Inflammatory macrophage treated with lipopolysaccharide for 1 hour (primary cell): Measurements from ENCODE around the gene RGPD6.
"Not testable (repeated sequence)": the region's sequence is repeated elsewhere in the genome, so short reads cannot be mapped to it uniquely, and the experiment has no call there.

Experiments
- DNase-seq, 2 donors: peaks; one replicate each; pipeline ENCODE4 v3.0.0-alpha.2; 2020 to 2022

The RGPD6 gene

DNA sequence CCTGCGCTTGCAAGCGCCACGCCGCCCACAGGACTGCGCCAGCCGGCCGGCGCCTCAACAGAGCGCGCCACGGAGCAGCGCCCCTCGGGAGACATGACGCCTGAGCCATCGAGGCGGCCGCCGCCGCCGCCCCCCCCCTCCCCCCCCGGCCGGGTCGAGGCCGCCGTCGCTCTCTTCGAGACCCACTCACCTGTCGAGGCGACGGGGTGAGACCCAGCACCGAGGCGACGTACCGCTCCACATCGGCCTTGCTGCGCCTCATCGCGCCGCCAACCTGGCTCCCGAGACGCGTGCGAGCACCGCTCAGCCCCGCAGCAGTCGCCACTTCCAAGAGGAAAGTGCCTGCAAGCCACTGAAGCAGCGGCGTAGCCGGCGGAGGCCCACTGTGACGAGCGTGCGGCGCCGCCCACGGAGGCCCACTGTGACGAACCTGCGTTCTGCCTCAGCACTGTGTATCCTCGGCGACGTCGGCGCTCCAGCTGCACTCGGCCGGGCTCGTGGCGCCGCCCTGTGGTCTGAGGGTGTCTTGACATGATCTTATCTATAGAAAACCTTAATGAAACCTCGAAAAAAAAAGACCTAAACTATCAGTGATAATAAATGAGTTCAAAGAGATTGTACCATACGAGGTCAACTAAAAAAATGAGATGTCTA lies at the start of gene RGPD6:
Gene RGPD6 (minus strand): TSS at position 460 of the 654 bp plus-strand sequence. CDS start 198 bp downstream, at position 262.
- not testable (repeated sequence) for DNase-seq

DNA sequence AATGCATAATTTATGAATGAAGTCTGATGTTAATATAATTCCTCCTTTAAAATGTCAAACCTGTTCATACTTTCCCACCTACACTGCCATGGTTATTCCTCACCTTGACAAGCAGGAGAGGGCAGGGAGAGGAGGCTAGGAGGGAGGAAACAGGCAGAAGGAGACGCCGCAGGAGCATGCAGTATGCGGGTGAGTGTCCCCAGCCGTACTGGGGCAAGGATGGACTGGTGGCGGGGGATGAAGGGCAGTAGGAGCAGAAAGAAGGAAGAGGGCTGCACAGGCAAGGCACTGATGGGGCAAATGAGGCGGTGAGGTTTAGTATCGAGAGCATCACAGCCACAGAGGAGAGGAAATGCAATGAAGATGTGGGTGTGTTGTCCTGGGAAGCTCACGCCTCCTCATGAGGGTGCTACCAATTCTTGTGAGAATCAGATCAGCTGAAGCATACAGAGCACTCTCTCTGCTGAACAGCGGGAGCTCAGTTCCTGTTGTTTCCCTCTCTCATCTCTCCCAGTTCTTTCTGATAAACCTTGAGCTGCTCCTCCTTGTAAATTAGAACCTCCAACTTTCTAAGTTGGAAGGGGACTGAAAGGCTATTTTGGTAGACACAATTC lies 42.4 kb upstream of the RGPD6 start:
- not testable (repeated sequence) for DNase-seq

DNA sequence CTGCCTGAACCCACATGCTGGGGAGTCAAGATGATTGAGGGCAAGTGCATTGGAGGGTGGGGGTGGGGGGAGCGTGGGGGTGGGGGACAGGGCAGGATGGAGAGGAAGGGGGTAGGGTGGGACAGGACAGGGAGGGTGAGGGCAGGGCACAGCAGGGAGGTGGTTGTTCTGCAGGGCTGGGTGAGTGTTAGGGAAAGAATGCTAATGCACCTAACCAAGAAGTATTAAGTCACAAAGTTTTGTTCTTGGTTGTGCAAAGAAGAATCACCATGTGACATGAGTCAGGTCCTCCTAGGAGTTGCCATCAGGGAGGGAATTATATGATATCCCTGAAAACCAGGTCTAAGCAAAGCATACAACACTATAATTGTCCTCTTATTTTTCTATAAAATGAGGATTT lies 36.9 kb upstream of the RGPD6 start:
- not testable (repeated sequence) for DNase-seq

DNA sequence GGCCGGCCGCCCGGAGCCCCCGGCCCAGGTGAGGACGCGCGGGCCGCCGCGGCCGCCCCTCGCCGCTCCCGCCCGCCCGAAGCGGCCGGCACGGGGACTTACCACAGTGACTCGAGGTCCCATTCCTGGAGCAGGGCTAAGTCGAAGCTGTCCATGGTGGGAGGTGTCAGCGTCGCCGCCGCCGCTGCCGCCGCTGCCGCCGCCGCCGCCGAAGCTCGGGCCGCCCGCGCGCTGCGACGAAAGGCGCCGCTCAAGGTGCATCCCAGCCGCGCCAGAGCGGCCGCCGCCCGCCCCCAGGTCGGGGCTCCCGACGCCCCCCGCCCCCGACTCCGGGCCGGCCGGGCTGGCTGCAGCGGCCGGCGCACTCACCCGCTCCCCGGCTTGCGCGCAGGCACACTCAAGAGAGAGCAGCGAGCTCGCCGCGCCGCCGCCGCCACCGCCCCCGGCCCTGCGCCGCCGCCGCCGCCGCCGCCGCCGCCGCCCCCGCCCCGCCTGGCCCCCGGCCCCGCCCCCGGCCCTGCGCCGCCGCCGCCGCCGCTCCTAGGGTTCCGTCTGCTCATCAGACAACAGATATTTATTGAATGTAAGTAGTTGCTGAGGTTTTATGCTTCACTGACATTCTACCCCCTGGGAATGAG lies 33.7 kb upstream of the RGPD6 start:
- not testable (repeated sequence) for DNase-seq

DNA sequence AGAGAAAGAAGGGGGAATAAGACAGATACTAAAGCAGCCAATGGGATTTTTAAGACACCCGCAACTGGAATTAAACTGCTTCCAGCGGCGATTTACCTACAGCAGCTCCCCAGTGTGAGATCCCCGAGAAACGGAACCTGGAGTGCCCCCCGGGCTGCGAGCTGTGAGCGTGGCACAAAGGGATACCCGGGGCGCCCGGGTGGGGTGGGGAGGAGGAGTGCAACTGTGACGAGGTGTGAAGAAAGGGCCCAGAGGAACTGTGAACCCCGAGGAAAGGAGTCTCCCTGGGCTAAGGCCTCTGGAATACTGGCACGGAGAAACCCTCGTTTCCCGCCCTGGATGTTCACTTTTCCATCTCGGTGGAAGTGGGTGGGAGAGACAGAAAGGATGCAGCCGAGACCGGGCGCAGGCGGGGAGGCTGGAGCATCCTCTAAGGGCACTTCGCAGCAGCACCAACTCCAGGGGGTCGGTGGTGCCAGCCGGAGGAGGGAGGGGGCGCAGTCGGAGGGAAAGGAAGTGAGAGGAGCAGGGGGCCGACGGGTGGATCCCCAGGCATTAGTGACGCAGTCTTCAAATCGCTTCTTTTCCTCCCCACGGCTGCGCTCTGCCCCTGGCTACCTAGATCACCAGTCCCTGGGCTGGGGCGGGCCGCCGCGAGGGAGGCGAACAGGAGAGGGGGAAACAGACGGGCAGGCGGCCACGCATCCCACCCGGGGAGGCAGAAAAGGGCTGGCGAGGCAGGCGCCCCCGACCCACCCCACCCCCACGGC lies 33.0 kb upstream of the RGPD6 start:
- not testable (repeated sequence) for DNase-seq

DNA sequence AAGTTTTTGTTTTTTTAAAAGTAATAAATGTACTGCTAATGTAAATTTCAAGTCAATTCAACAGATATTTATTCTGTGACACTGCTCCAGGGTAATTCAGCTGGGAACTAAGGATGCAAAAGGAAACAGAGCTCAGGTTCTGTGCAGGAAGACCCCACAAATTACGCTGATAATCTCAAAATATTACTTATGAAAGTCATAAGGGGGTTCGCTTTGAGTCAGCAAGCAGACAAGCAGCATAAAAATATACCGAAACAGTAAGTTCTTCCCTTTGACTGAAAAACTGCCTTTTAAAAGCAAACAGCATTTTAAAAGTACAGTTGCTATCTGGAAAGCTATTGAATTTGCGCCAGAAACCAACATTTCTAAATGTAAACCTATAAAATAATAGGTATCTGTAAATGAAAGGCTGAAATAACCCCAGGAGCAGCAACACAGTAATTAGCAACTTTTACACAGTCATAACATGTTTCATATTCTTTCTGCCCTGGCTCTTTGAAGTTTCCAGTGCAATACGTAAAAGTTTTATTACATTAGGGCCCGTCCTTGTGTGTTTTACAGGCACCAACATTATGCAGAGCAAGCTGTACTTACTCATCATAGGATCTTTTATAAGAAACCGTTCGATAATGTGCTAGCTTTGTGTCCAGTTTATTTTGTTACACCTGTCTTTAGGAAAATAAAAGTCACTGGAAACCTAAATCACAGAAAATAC lies 31.9 kb upstream of the RGPD6 start:
- DNase-seq: not testable (repeated sequence)

DNA sequence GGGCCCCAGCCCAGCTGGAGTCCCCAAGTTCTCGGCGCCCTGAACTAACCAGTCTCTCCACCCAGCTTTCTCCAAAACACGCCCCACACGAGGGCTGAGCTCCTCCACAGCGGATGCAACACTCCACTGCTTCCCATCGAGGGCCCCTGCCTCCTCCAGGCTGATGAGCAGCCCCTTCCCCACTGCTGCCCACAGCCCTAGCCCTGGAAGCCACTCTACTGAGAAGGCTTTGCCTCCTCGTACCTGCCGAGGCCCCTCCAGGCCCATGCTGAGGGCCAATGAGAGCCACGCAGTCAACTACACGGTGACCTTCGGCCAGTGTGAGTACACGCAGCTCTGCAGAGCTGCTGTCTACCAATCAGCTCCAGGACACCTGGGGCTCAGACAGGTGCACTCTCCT lies 28.0 kb upstream of the RGPD6 start:
- DNase-seq: not testable (repeated sequence)

DNA sequence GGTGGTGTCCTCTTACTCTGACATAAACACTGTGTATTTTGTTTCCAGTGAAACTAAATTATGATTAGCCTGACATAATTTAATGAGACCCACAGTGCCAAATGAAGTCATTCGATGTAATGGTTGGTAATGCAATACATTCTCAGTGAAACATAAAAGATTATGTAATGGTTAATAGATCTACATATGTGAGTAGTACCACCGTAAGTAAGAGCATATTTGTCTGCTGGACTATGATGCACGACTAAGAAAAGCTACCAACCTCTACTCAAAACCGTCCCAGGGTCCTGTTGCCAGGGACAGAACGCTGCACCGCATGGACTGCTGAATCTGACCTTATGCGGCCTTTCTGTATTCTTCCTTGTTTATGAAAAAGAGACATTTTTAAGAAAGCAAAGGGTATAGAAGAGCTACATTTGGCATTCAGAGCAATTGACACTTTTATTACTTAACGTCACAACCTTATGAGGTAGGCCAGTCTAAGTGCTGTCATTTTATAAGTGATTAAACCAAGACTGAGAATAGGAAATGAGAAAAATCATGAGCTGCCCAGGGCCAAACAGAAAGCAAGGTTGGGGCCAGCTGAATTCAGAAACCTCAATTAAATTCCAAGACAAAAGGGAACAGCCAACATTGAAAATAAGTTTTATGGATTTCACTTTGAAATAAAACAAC lies 27.0 kb upstream of the RGPD6 start:
- not testable (repeated sequence) for DNase-seq

DNA sequence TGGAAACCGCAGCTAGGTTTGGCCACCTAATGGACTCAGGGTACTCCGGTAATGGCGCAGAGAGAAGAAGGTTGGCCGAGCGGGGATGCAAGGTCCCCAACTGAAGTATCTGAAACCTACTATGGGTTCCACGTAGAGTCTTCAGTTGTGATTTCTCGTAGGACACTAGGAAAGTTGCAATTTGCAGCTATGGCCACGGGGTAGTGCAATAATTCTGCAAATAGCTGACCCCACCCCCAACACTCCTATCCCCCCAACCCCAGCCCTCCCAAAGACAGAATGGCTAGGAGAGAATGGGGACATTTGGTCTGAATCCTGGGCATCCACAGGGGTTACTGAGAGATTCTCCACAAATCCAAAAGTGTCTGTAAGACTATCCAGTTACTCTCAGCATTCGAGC lies 25.1 kb upstream of the RGPD6 start:
- DNase-seq: not testable (repeated sequence)

DNA sequence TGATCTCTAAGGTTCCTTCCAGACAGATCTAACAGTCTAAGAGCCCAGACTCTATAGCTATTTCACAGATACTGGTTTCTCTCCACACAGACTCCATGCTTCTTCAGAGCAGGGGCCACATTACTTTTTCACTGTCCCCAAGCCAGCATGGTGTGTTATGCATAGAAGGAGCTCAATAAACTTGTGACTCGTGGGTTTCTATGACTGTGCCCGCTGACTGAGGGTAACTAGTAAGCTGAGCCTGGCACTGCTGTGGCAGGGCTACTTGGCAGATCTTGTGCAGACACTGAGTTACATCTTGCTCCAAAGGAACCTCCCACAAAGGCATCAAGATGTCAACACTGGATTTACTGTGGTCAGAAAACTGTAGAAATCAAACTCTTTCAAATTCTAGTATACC lies 15.0 kb upstream of the RGPD6 start:
- not testable (repeated sequence) for DNase-seq

DNA sequence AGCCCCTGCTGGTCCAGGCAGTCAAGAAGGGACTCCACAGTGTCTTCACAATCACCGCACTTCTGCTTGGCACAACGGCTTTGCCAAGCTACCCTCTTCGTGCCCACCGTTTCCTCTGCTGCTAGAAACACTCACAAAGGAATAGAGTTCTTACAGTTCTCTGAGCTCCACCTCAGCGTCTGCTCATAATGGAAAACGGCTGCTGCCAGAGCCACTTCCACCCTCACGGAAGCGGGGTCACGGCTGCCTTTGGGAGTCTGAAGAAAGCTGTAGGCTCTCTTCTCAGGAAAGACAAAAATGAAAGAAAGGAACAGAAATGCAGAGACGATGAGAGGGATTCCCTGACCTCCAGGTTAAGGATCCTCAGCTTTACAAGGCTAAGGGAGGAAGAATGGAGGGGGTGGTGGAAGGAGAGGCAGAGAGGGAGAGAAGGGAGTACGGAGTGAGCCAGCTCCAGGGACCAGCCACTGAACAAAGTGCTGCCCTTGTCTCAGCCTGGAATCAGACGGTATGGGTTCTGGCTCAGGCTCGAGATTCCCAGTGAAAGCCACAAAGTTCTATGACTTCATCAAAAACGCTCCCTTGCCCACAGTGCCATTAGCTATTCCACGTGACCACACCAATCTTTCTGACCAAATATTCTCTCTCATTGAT lies 12.8 kb upstream of the RGPD6 start:
- DNase-seq: not testable (repeated sequence)

DNA sequence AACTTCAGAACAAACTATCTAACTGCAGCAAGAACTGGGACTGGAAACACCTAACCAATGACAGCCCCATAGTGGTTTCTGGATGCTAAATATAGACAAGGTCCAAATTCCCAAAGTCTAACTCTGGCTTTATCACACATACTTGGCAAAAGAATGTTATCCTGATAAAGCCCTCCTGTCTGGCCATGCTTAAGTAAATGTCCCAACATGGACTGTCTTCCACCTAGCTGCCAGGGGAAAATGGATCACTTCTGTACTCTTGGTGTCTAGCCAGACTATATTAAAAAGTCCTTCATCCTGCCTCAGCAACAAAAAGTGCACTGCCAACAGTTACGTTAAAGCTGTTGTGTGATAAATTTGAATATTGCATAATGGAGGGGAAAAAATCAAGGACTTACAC lies 11.5 kb upstream of the RGPD6 start:
- not testable (repeated sequence) for DNase-seq

DNA sequence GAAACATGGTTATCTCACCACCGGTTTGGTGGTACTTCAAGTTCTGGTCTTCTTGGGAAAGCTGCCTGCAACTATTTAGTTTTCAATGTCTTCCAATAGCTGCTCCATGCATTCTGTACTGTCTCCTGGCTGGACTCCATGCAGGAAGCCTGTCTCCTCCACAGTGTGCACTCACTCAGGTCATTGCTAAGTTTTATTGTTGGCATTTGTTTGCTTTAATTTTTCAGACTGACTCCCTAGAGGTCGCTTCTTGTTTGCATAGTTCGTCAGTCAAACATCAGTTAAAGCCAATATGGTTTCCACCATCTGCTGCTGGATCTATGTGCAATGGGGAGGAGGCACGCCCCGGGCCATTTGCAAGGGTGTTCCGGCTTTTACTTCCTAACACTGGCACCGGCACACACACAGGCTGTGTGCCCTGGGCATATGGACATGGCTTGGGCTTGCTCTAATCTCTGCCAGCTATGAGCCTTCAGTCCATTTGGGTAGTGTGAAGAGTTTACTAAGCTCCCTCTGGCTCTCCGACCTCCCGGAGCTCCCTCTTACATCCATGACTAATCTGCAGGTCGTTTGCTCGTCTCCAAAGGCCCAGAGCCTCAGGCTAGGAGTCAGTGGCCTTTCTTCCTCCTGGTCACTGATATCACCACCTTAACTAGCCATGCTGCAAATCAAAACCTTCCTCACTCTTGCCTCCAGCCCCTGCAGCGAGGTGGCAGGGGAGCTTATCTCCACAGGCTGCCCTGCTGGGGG lies 2.4 kb upstream of the RGPD6 start:
- not testable (repeated sequence) for DNase-seq

DNA sequence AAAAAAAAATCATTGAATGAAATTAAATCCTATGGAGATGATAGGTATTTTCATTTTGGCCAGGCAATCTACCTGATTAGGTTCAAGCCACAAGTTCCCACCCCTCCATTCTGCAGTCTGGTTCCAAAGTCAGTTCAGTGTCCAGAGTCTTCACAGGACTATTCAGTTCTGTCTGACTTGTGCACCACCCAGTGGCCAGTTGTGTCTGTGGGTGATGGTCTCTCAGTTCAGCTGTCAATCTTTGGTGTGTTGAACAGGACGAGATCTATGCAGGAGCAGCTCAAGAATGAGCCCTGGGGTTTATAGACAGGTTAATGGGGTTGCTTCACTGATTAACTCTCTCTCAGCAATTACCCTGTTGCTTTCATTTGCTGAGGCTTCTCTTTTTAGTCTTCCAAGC lies 1.4 kb upstream of the RGPD6 start:
- DNase-seq: not testable (repeated sequence)

DNA sequence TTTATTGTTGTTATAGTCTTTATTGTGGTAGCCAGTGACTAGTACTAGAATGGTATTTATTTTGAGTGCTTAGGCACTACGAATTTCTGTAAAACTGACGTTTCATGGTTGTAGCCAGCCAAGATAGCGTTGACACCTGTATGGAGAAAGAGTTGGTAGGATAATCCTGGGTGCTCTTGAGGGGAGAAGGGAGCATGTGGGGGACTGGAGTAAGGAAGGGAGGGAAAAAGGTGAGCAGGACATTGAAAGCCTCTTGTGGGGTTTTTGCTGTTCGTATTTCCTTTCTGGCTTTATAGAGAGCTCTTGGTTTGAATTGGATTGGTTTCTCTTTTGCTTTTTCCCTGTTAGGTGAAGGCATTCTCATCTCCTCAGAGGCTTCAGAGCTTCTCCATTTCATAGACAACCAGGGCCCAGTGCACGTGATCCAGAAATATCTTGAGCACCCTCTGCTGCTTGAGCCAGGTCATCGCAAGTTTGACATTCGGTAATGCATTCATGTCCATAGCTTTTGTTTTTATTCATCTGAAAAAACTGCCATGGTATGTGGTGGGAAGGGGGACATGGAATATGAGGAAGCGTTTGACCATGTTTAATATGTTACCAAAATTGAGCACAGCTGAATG lies 77.2 kb downstream of the RGPD6 start:
- DNase-seq: not testable (repeated sequence)

DNA sequence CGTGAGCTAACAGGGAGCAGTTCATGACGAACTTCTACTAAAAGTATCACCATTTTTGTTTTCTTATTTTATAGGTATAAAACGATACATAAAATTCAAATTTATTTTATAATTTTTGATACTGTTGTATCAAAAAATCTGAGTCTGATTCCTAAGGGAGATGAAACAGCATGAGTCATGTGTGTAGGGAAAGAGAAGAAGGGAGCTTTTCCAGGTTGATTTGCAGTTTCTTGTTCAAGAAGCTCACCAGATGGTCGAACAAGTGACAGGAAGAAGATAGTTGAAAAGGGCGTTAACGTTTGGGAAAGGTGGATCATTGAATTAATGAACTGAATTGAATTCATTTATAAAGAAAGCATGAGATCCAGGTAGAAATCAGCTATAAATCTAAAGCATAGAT lies 81.0 kb downstream of the RGPD6 start:
- not testable (repeated sequence) for DNase-seq

DNA sequence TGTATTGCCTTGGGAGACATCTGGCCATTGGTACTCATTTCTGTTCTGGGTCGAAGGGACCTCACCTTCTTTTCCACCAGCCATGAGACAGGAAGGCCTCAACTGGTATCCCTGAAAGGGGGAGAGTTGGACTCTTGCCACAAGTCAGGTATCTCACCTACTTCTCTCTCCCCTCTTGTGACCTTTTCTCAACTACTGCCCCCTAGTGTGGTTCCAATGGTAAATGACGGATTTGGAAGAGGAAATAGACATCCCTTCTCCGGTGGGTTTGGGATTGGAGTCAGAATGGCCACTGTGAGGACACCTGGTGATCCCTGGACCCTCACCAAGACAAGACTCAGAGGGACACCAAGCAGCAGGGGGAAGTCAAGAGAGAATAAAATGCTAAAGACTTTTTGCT lies 82.5 kb downstream of the RGPD6 start:
- DNase-seq: not testable (repeated sequence)

DNA sequence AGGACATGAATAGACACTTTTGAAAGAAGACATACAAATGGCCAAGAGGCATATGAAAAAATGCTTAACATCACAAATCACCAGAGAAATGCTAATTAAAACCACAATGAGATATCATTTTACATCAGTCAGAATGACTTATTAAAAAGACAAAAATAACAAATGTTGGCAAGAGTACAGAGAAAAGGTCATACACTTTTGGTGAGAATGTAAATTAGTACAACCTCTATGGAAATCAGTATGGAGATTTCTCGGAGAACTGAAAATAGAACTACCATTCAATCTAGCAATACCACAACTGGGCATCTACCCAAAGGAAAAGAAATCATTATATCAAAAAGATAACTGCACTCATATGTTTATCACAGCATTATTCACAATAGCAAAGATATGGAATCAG lies 88.0 kb downstream of the RGPD6 start:
- not testable (repeated sequence) for DNase-seq

DNA sequence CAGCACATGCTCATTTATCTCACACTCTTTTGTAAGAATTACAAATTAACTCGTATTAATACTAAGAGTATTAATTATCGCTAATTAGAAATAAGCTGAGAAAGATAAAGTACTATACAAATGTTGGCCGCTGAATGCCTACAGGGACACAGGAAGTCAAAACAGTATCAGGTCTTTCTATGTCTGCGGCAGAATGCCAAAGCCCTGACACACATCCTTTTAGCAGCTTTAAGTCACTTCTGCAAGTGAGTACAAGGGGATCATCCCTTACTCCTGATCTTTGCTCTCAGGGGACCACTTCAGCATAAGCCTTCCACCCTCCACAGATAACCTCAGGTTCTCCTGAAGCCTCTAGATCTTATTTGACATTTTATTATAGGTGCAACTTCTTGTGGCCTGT lies 94.3 kb downstream of the RGPD6 start:
- DNase-seq: not testable (repeated sequence)

DNA sequence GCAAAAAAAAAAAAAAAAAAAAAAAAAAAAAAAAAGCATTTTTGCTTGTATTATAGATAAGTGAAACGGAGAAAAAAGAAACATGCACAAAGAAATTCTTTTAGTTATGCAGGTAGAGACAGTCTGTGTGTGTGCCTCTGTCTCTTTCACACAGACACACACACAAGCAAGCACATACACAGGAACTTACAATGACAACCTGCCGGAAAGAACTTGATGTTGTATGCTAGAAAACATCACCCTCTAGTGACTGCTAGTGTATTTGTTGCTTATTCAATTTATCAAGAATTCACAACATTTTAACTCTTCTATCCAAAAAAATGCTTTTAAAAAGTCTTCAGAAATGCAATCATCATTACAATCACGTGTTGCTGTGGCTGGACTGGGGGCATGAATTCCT lies 95.8 kb downstream of the RGPD6 start:
- not testable (repeated sequence) for DNase-seq
